Adrenal gland (tissue), 12 donors: ENCODE data around the gene ADSS2. TPM values are rescaled to one million over a fixed set of nuclear protein-coding genes. Genes with fewer than 3 reads are reported as not detected.

Source experiments
- DNase-seq, 7 donors: peaks; one replicate each; pipeline ENCODE4 v3.0.0-alpha.2; 2019 to 2020
- H3K27ac ChIP-seq, 5 donors: fragments of 200-600 bp; sonication (generic) in 4 of 5; 1 replicate in 3 of 5; 2 replicates in 2 of 5; pipeline versions ENCODE4 v1.5.1 to v1.8.0; 2016 to 2020; ENCODE audit warnings: mild to moderate bottlenecking in 1 of 5
- H3K27me3 ChIP-seq: fragments of 200-600 bp; 2 replicates; pipeline ENCODE4 v1.8.0; 2021
- H3K36me3 ChIP-seq, 2 donors: fragments of 200-600 bp; replicated peaks in 1 of 2; 1 replicate in 1 of 2; 2 replicates in 1 of 2; pipeline versions ENCODE4 v1.5.1 to v1.8.0; 2018 to 2022
- H3K4me1 ChIP-seq, 2 donors: fragments of 200-600 bp; replicated peaks in 1 of 2; 1 replicate in 1 of 2; 2 replicates in 1 of 2; pipeline versions ENCODE4 v1.5.1 to v1.8.0; 2018 to 2021
- H3K4me3 ChIP-seq, 4 donors: fragments of 200-600 bp; sonication (generic) in 3 of 4; one replicate each; pipeline ENCODE4 v1.5.1; 2016 to 2018
- H3K9me3 ChIP-seq, 3 donors: fragments of 200-600 bp; sonication (generic) in 1 of 3; replicated peaks in 1 of 3; 1 replicate in 2 of 3; 2 replicates in 1 of 3; pipeline versions ENCODE4 v1.5.1 to v1.8.0; 2016 to 2021
- CTCF ChIP-seq, 6 experiments: fragments of 450-650 bp in 4 of 6; fragments of 200-600 bp in 2 of 6; sonication (generic) in 1 of 6; IDR thresholded peaks; 1 replicate in 5 of 6; 2 replicates in 1 of 6; pipeline versions ENCODE4 v1.5.1 to v1.8.0; 2016 to 2021; ENCODE audit warnings: antibody characterized with exemption in 6 of 6, mild to moderate bottlenecking in 2 of 6, moderate library complexity in 1 of 6
- POLR2A ChIP-seq, 2 donors: fragments of 450-650 bp; IDR thresholded peaks; one replicate each; pipeline ENCODE4 v1.6.1; 2017; ENCODE audit warnings: antibody characterized with exemption in 2 of 2, mild to moderate bottlenecking in 2 of 2, moderate library complexity in 1 of 2
- WGBS, 4 donors: extraction: QIAGEN DNeasy Blood & Tissue Kit in 2 of 4; methylation state at CpG; one replicate each; pipeline versions ENCODE4 v1.1.5 to v1.1.7; 2013 to 2017; 5-methylcytosine and 5-hydroxymethylcytosine counted together
- intact Hi-C, 2 donors: fragments of 100-400 bp; cut with DNase I; formaldehyde crosslinking; loops; one replicate each; pipeline versions ENCODE4 v1.14.1 to v1.15.0; 2022 to 2023
- polyA plus RNA-seq, 3 donors: library from polyadenylated mRNA; stranded (reverse); fragments of 200-250 nt in 2 of 3; fragments of 350-450 nt in 1 of 3; fragmentation: Illumina TruSeq in 1 of 3; extraction: RNeasy Lipid Tissue Mini Kit (QIAGEN cat#74804) in 1 of 3; gene quantifications; one replicate each; pipeline ENCODE4 v1.2.3, GENCODE V29; 2013 to 2014
- total RNA-seq, 9 donors: library from RNA; depleted of rRNA in 4 of 9; stranded (reverse); fragments of >200 nt in 4 of 9; fragments of 120-200 nt in 1 of 9; fragmentation: NEBNext Ultra II Directional in 1 of 9; extraction: Animal tissue kit (Norgen Biotek cat#: 25700) in 1 of 9; gene quantifications; one replicate each; pipeline versions ENCODE4 v1.1.0 to v1.2.4, GENCODE V29; 2013 to 2023
- donor health status: healthy with polysubstance abuse.
- donor health status: Bipolar disorder and iron deficiency.
- donor health status: DM: yes; HTN: yes; CAD: no.
- donor health status: DM: no; HTN: no; CAD: no.
- donor health status: DM: no; HTN: no; CAD: no.
- donor health status: DM: yes; HTN: yes; CAD: no.

Gene ADSS2
- total and polyA plus RNA-seq, 12 donors, result 13.5 to 49.0 (median 27.0) TPM

GRCh38 chr1:244437086-244437468 lies 14.6 kb downstream of the ADSS2 start:
- H3K36me3 ChIP-seq, result peaks cover 0 to 6% of the 10 kb centered on the region in 2 donors
- H3K9me3 ChIP-seq, result no peaks in the 10 kb centered on the region
- no peak for TF ChIP-seq CTCF (IDR thresholded peaks at IDR 0.05)
- H3K27me3 ChIP-seq, result no peaks in the 10 kb centered on the region
- peak overlapping the region in 3 of 5 donors; percentile 1 to 31 (median 13) for H3K27ac ChIP-seq
- peaks cover 4 to 17% of the 10 kb centered on the region in 2 donors for H3K4me1 ChIP-seq
- no peak for DNase-seq
- no peak overlapping the region for H3K4me3 ChIP-seq
- intact Hi-C loops, result no loop called here

DNA sequence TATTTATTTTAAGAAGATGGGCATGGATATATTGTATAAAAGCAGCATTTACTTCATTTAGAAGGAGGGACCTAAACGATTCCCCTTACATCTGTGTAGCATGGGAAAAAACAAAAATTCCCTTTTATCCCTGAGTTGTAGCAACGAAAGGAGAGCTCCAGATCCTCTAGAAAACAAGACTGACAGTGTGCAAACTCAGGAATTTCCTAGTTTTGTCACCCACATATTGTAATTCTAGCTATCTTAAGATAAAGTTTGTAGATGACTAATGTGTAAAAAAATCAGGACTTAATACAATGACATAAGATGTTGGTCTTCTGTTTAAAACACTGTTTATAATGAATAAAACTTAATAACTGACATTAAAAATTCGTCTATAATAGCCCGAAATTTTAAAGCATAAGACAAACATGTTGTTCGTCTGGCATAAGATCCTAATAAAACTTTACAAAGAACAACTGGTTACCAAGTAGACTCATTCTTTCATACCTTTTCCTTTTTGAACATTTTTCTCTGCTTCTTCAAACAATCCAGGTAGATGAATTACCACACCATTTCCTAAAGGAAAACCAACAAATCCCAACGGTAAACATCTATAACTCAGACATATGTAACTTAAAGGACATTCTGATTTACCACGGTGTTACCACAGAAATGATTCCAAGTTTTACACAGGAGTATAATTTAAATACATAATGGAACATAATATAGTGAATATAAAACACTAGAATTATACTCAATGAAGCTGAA lies 15.2 kb downstream of the ADSS2 start:
- no peak for TF ChIP-seq POLR2A (IDR thresholded peaks at IDR 0.05)
- TF ChIP-seq CTCF (IDR thresholded peaks at IDR 0.05), result no peak
- 88 to 91% (median 89%) methylated on average over 7 of the region's 7 CpGs for WGBS, 4 donors
- H3K4me1 ChIP-seq, result peaks cover 4 to 16% of the 10 kb centered on the region in 2 donors
- H3K36me3 ChIP-seq, result peaks cover 0 to 6% of the 10 kb centered on the region in 2 donors
- no peaks in the 10 kb centered on the region for H3K27me3 ChIP-seq
- intact Hi-C loops, result no loop called here
- H3K9me3 ChIP-seq, result no peaks in the 10 kb centered on the region
- H3K4me3 ChIP-seq, result no peak overlapping the region
- peak overlapping the region in 3 of 5 donors; percentile 1 to 31 (median 13) for H3K27ac ChIP-seq
- no peak for DNase-seq

DNA sequence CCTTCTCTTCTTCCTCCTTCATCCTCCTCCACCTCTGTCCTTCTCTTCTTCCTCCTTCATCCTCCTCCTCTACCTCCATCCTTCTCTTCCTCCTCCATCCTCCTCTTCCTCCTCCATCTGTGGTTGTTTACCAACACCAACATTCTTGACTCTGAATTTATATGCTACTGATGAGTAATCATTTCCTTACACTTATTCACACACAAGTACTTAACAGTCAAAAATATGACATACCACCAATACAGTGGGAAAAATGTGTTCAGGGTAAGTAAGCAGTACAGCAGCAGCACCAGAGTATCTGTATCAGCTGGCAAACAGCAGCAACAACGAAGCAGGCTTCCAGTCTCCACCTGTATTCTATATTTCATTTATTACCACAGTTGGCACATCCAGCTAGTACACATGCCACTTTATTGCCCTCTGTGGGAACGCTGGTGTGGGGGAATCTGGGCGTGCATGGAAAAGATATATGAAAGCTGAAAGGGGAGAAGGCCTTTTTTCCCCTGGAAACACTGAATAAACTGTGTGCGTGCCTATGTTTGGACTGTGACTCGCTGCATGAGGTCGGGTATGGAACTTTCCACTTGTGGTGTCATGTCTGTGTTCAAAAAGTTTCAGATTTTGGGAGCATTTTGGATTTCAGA lies 16.0 kb downstream of the ADSS2 start:
- Histone ChIP-seq H3K27me3 (no peaks in the 10 kb centered on the region), H3K9me3 (no peaks in the 10 kb centered on the region), H3K4me1 (peaks cover 4 to 16% of the 10 kb centered on the region in 2 donors), H3K27ac (no peak overlapping the region), H3K36me3 (peaks cover 0 to 6% of the 10 kb centered on the region in 2 donors), H3K4me3 (no peak overlapping the region)
- DNase-seq, result no peak
- intact Hi-C loops, result no loop called here
- TF ChIP-seq CTCF (IDR thresholded peaks at IDR 0.05) (no peak), POLR2A (IDR thresholded peaks at IDR 0.05) (no peak)
- WGBS, 4 donors, result 89 to 93% (median 90%) methylated on average over 6 of the region's 6 CpGs

DNA sequence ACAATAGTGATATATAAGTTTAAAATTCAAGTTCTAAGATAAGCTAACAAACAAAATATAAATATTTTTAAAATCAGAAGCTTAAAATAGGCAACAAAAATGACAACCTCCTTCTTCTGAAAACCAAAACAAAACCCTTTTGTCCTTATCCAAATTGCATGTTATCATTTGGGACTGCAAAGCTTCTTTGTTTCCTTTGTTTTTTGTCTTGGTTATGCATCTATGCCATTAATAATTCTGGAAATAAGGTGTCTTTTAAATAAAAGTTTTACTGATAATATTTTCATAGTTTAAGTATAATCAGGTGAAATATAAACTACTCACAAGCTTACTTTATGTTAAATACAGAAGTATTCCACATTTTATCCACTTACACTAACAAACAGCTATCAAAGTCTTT lies 20.5 kb downstream of the ADSS2 start:
- DNase-seq, result no peak
- no peaks in the 10 kb centered on the region for H3K4me1 ChIP-seq
- H3K36me3 ChIP-seq, result peaks cover 0 to 6% of the 10 kb centered on the region in 2 donors
- no peak overlapping the region for H3K27ac ChIP-seq
- H3K9me3 ChIP-seq, result no peaks in the 10 kb centered on the region
- intact Hi-C loops, result no loop called here
- no peak overlapping the region for H3K4me3 ChIP-seq
- TF ChIP-seq CTCF (IDR thresholded peaks at IDR 0.05) (no peak), POLR2A (IDR thresholded peaks at IDR 0.05) (no peak)
- no peaks in the 10 kb centered on the region for H3K27me3 ChIP-seq
